OCI-LY3 (cell line): ENCODE measurements around the gene ABCC3.

Experiments used
- H2AFZ ChIP-seq: fragments of 200-600, 300-600 bp; shearing (Covaris generic); 2 replicates; pipeline ENCODE4 v1.6.0; 2014; ENCODE audit warnings: antibody characterized with exemption, low read depth, low read length
- H3K27ac ChIP-seq: fragments of 200-600, 300-600 bp; sonication (generic); 2 replicates; pipeline ENCODE4 v1.5.1; 2014; ENCODE audit warnings: mild to moderate bottlenecking, low read length, moderate library complexity, mixed read lengths
- H3K27me3 ChIP-seq: fragments of 200-600, 300-600 bp; sonication (generic); 2 replicates; pipeline ENCODE4 v1.6.1; 2014; ENCODE audit warnings: low read depth, low read length, mixed read lengths
- H3K36me3 ChIP-seq: fragments of 200-600, 300-600 bp; sonication (generic); replicated peaks from 2 replicates; pipeline ENCODE3; 2014; ENCODE audit warnings: low read depth, low read length, mixed read lengths
- H3K4me1 ChIP-seq: fragments of 300-600, 200-600 bp; sonication (generic); 2 replicates; pipeline ENCODE4 v1.6.1; 2014; ENCODE audit warnings: low read length, mixed read lengths
- H3K4me2 ChIP-seq: fragments of 200-600, 300-600 bp; sonication (generic); 2 replicates; pipeline ENCODE4 v1.6.1; 2014; ENCODE audit warnings: low read length, mixed read lengths
- H3K4me3 ChIP-seq: fragments of 300-600, 200-600 bp; sonication (generic); 2 replicates; pipeline ENCODE4 v1.5.1; 2014; ENCODE audit warnings: antibody characterized with exemption, mild to moderate bottlenecking, low read length, moderate library complexity
- H3K79me2 ChIP-seq: fragments of 300-600, 200-600 bp; shearing (Covaris generic); 2 replicates; pipeline ENCODE4 v1.6.1; 2014; ENCODE audit warnings: mild to moderate bottlenecking, low read length, mixed read lengths
- H3K9ac ChIP-seq: fragments of 300-600, 200-600 bp; shearing (Covaris generic); 2 replicates; pipeline ENCODE4 v1.6.0; 2014; ENCODE audit warnings: mild to moderate bottlenecking, low read length, moderate library complexity
- H3K9me3 ChIP-seq: fragments of 200-600, 300-600 bp; shearing (Covaris generic); 2 replicates; pipeline ENCODE4 v1.6.1; 2014; ENCODE audit warnings: low read length, mixed read lengths; ENCODE audit not compliant: insufficient read depth
- H4K20me1 ChIP-seq: fragments of 200-600, 300-600 bp; sonication (generic); 2 replicates; pipeline ENCODE4 v1.6.1; 2016; ENCODE audit warnings: low read length, mixed read lengths; ENCODE audit not compliant: insufficient read depth
- EZH2phosphoT487 ChIP-seq: fragments of 200-600 bp; shearing (Covaris generic); IDR thresholded peaks from 2 replicates; pipeline ENCODE4 v1.6.1; 2018; ENCODE audit warnings: antibody characterized with exemption, mixed run types, low read depth
- TF ChIP-seq, protein P1 (sequence below): fragments of 200-600, 300-600 bp; sonication (generic); IDR thresholded peaks from 2 replicates; pipeline ENCODE4 v1.5.1; 2014; ENCODE audit warnings: antibody characterized with exemption, low read length, low read depth

Gene ABCC3

GRCh38 chr17:50672831-50673551 lies 38.3 kb downstream of the ABCC3 start:
- Histone ChIP-seq H3K79me2 (no peaks in the 10 kb centered on the region), H3K9me3 (no peaks in the 10 kb centered on the region), H3K36me3 (no peaks in the 10 kb centered on the region), H3K27ac (no peak overlapping the region), H3K4me2 (no peak overlapping the region), H2AFZ (no peak overlapping the region), H3K4me3 (no peak overlapping the region), H3K9ac (no peak overlapping the region), H3K27me3 (no peaks in the 10 kb centered on the region), H4K20me1 (no peaks in the 10 kb centered on the region), H3K4me1 (no peaks in the 10 kb centered on the region)
- TF ChIP-seq, protein P1, sequence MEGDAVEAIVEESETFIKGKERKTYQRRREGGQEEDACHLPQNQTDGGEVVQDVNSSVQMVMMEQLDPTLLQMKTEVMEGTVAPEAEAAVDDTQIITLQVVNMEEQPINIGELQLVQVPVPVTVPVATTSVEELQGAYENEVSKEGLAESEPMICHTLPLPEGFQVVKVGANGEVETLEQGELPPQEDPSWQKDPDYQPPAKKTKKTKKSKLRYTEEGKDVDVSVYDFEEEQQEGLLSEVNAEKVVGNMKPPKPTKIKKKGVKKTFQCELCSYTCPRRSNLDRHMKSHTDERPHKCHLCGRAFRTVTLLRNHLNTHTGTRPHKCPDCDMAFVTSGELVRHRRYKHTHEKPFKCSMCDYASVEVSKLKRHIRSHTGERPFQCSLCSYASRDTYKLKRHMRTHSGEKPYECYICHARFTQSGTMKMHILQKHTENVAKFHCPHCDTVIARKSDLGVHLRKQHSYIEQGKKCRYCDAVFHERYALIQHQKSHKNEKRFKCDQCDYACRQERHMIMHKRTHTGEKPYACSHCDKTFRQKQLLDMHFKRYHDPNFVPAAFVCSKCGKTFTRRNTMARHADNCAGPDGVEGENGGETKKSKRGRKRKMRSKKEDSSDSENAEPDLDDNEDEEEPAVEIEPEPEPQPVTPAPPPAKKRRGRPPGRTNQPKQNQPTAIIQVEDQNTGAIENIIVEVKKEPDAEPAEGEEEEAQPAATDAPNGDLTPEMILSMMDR: no peak
- TF ChIP-seq EZH2phosphoT487: no peak

DNA sequence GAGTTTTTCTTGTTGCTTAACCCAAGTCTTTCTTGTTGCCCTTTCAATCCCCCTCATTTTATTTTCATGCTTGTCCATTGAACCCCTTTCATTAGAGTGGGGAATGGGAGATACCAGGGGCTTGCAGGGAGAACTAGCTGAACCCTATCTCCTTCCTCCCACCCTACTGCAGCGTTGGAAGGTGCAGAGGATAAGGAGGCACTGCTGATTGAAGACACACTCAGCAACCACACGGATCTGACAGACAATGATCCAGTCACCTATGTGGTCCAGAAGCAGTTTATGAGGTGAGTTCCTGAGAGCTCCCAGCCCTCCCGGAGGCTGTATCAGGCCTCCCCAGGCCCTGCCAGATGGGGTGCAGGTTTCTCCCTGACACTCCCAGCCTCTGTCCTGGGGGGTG lies 40.5 kb downstream of the ABCC3 start:
- TF ChIP-seq EZH2phosphoT487: no peak
- TF ChIP-seq, protein P1: no peak
- Histone ChIP-seq H3K4me3 (no peak overlapping the region), H3K4me1 (no peaks in the 10 kb centered on the region), H4K20me1 (no peaks in the 10 kb centered on the region), H3K4me2 (no peak overlapping the region), H2AFZ (no peak overlapping the region), H3K79me2 (no peaks in the 10 kb centered on the region), H3K9ac (no peak overlapping the region), H3K36me3 (no peaks in the 10 kb centered on the region), H3K27me3 (no peaks in the 10 kb centered on the region; the same call in 1 of the 2 replicates), H3K27ac (no peak overlapping the region), H3K9me3 (no peaks in the 10 kb centered on the region)

DNA sequence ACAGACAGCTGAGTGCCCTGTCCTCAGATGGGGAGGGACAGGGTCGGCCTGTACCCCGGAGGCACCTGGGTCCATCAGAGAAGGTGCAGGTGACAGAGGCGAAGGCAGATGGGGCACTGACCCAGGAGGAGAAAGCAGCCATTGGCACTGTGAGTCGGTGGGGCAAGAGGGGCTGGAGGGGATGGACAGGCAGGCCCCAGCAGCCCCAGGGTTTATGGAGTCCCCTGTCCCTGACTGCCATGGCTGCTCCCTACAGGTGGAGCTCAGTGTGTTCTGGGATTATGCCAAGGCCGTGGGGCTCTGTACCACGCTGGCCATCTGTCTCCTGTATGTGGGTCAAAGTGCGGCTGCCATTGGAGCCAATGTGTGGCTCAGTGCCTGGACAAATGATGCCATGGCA lies 40.9 kb downstream of the ABCC3 start:
- no peak overlapping the region for H3K9ac ChIP-seq

More for the DNA sequence above, 40.9 kb downstream of the ABCC3 start:
- H2AFZ ChIP-seq: no peak overlapping the region
- no peak overlapping the region for H3K27ac ChIP-seq
- H3K4me2 ChIP-seq: no peak overlapping the region
- H4K20me1 ChIP-seq: no peaks in the 10 kb centered on the region
- H3K4me1 ChIP-seq: no peaks in the 10 kb centered on the region
- no peak for TF ChIP-seq EZH2phosphoT487
- TF ChIP-seq, protein P1: no peak
- no peak overlapping the region for H3K4me3 ChIP-seq
- H3K27me3 ChIP-seq: peaks cover 4% of the 10 kb centered on the region
- no peaks in the 10 kb centered on the region for H3K9me3 ChIP-seq
- no peaks in the 10 kb centered on the region for H3K36me3 ChIP-seq
- no peaks in the 10 kb centered on the region for H3K79me2 ChIP-seq
